Parathyroid adenoma (tissue), 2 donors: Measurements from ENCODE around the gene KCNK10.

Experiments
- H2AFZ ChIP-seq: fragments of 300-600 bp; sonication (generic); one replicate; pipeline ENCODE4 v1.7.0; 2017; ENCODE audit warnings: antibody characterized with exemption, mild to moderate bottlenecking
- H3K27ac ChIP-seq: fragments of 300-600 bp; sonication (generic); one replicate; pipeline ENCODE4 v1.7.0; 2017
- H3K27me3 ChIP-seq: fragments of 300-600 bp; sonication (generic); one replicate; pipeline ENCODE4 v1.7.0; 2017; ENCODE audit warnings: low read length; ENCODE audit not compliant: control insufficient read depth, insufficient read depth
- H3K36me3 ChIP-seq: fragments of 300-600 bp; sonication (generic); one replicate; pipeline ENCODE4 v1.7.0; 2017; ENCODE audit warnings: low read length; ENCODE audit not compliant: control insufficient read depth, insufficient read depth
- H3K4me1 ChIP-seq: fragments of 300-600 bp; sonication (generic); one replicate; pipeline ENCODE4 v1.7.0; 2017; ENCODE audit warnings: control low read depth
- H3K4me2 ChIP-seq: fragments of 300-600 bp; sonication (generic); one replicate; pipeline ENCODE4 v1.7.0; 2017; ENCODE audit warnings: low read length
- H3K4me3 ChIP-seq: fragments of 300-600 bp; sonication (generic); one replicate; pipeline ENCODE4 v1.7.0; 2017; ENCODE audit warnings: low read depth, low read length
- H3K79me2 ChIP-seq: fragments of 300-600 bp; sonication (generic); one replicate; pipeline ENCODE4 v1.7.0; 2017; ENCODE audit warnings: control low read depth
- H3K9ac ChIP-seq: fragments of 300-600 bp; sonication (generic); one replicate; pipeline ENCODE4 v1.7.0; 2017; ENCODE audit warnings: mild to moderate bottlenecking
- H3K9me3 ChIP-seq: fragments of 300-600 bp; sonication (generic); one replicate; pipeline ENCODE4 v1.7.0; 2017; ENCODE audit warnings: low read length; ENCODE audit not compliant: control insufficient read depth
- TF ChIP-seq, protein P1 (sequence below): fragments of 300-600 bp; sonication (generic); IDR thresholded peaks from one replicate; pipeline ENCODE4 v1.7.0; 2017; ENCODE audit warnings: antibody characterized with exemption, mild to moderate bottlenecking
- donor health status: primary hyperparathyroidism.

Gene KCNK10

DNA sequence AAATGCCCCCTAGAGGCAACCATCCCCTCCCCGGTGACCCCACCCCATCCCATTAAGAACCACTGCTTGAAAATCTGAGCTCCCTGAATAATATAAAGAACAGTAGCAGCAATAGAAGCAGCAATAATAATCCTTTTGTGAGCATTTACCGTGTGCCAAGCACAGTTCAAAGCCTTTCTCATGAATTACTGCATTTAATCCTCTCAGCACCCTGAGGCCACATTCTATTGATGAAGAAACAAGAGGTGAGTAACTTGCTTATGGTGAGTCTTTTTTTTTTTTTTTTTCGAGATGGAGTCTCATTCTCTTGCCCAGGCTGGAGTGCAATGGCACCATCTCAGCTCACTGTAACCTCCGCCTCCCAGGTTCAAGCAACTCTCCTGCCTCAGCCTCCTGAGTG is 65.0 kb downstream of the KCNK10 start:
- TF ChIP-seq, protein P1, sequence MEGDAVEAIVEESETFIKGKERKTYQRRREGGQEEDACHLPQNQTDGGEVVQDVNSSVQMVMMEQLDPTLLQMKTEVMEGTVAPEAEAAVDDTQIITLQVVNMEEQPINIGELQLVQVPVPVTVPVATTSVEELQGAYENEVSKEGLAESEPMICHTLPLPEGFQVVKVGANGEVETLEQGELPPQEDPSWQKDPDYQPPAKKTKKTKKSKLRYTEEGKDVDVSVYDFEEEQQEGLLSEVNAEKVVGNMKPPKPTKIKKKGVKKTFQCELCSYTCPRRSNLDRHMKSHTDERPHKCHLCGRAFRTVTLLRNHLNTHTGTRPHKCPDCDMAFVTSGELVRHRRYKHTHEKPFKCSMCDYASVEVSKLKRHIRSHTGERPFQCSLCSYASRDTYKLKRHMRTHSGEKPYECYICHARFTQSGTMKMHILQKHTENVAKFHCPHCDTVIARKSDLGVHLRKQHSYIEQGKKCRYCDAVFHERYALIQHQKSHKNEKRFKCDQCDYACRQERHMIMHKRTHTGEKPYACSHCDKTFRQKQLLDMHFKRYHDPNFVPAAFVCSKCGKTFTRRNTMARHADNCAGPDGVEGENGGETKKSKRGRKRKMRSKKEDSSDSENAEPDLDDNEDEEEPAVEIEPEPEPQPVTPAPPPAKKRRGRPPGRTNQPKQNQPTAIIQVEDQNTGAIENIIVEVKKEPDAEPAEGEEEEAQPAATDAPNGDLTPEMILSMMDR: no peak

DNA sequence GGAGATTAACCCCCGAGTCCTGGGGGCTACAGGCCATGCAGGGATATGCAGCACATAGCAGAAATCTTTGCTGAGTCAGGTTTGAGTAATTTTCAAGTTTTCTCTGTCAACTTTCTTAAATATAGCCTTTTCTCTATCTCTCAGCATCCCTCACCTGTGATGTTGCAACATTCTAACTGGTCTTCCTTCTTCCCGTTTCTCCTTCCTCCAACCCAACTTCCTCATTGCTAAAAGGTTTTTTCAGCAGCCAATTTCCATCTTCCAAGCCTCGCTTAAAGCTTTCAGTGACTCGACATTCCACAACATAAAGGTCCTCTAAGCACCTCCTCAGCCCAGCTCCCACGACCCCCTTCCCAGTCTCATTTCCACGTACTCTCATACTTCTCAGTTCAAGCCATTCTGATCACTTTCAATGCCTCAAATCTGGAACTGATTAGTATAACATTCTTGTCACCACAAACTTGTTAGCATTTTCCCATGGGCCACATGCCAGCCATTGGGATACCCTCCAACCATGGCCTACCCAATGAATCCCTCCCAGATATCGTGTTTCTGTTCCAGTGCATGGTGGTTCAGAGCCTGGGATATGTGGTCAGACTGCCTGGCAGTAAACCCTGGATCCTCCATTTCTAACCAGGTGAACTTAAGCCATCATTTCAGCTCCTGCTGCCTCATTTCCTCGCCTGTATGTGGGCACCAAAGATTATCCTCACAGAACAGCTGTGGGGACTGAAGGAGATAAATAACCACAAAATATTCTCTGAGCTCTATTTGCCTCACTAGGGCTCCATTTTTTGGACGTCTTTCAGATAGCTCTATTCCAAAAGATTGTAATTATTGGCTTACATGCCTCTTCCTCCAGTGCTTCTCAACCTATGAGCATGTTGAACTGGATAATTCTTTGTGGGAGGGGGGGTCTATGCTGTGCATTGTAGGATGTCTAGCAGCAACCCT is 65.8 kb downstream of the KCNK10 start:
- TF ChIP-seq, protein P1: no peak
- no peak overlapping the region for H2AFZ ChIP-seq
- no peaks in the 10 kb centered on the region for H3K79me2 ChIP-seq
- H3K9me3 ChIP-seq: no peaks in the 10 kb centered on the region
- H3K4me1 ChIP-seq: no peaks in the 10 kb centered on the region
- no peaks in the 10 kb centered on the region for H3K27me3 ChIP-seq
- no peaks in the 10 kb centered on the region for H3K36me3 ChIP-seq
- H3K4me3 ChIP-seq: no peak overlapping the region
- H3K27ac ChIP-seq: no peak overlapping the region
- no peak overlapping the region for H3K9ac ChIP-seq
- no peak overlapping the region for H3K4me2 ChIP-seq

More for the DNA sequence above, 65.0 kb downstream of the KCNK10 start:
- no peak overlapping the region for H2AFZ ChIP-seq
- H3K9me3 ChIP-seq: no peaks in the 10 kb centered on the region
- no peak overlapping the region for H3K4me2 ChIP-seq
- no peaks in the 10 kb centered on the region for H3K36me3 ChIP-seq
- no peak overlapping the region for H3K9ac ChIP-seq
- H3K4me1 ChIP-seq: no peaks in the 10 kb centered on the region
- H3K4me3 ChIP-seq: no peak overlapping the region
- no peaks in the 10 kb centered on the region for H3K79me2 ChIP-seq
- H3K27me3 ChIP-seq: no peaks in the 10 kb centered on the region
- no peak overlapping the region for H3K27ac ChIP-seq

DNA sequence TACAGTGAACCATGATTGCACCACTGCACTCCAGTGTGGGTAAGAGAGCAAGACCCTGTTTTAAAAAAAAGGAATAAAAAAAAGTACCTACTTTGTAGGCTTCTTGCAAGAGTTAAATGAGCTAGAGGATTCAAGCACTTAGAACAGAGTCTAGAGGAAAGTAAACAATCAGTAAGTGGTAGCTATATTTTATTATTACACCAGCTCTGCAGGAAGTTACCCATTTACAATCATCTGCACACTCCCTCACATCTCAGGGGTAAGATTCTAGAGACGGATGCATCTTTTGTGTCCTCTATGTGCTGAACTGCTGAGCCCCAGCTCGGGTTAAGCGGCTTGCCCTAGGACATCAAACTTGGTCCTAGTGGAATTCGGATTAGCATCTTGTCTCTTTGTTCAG is 67.3 kb downstream of the KCNK10 start:
- H3K79me2 ChIP-seq: no peaks in the 10 kb centered on the region
- no peaks in the 10 kb centered on the region for H3K9me3 ChIP-seq
- H3K4me2 ChIP-seq: no peak overlapping the region
- TF ChIP-seq, protein P1: no peak
- H3K36me3 ChIP-seq: no peaks in the 10 kb centered on the region
- H3K4me3 ChIP-seq: no peak overlapping the region
- H2AFZ ChIP-seq: no peak overlapping the region
- H3K27ac ChIP-seq: no peak overlapping the region
- no peaks in the 10 kb centered on the region for H3K4me1 ChIP-seq
- H3K9ac ChIP-seq: no peak overlapping the region
- no peaks in the 10 kb centered on the region for H3K27me3 ChIP-seq

DNA sequence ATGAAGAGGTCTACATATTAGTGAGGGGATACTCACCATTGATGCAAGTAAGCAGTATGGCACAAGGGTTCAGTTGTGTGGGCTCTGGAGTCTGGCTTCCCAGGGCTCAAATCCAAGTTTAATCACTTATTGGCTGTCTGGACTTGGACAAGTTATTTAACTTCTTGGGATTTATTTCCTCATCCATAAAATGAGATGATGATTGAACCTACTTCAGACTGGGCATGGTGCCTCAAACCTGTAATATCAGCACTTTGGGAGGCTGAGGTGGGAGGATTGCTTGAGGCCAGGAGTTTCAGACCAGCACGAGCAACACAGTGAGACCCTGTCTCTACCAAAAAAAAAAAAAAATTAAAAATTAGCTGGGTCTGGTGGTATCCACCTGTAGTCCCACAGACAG is 67.9 kb downstream of the KCNK10 start:
- H3K4me3 ChIP-seq: no peak overlapping the region
- no peak overlapping the region for H3K9ac ChIP-seq
- no peaks in the 10 kb centered on the region for H3K4me1 ChIP-seq
- H3K36me3 ChIP-seq: no peaks in the 10 kb centered on the region
- no peak overlapping the region for H3K4me2 ChIP-seq
- H3K27me3 ChIP-seq: no peaks in the 10 kb centered on the region
- no peak overlapping the region for H2AFZ ChIP-seq
- no peaks in the 10 kb centered on the region for H3K79me2 ChIP-seq
- TF ChIP-seq, protein P1: no peak
- no peak overlapping the region for H3K27ac ChIP-seq
- H3K9me3 ChIP-seq: no peaks in the 10 kb centered on the region
